Fibroblast of gingiva (primary cell): Measurements from ENCODE around the gene PML.
A peak's percentile ranks its signal among the peaks of the same experiment; 100 is the strongest.

Experiments
- DNase-seq: peaks from one replicate; pipeline ENCODE4 v3.0.0-alpha.2; 2011; ENCODE audit warnings: low read depth

The PML gene

DNA sequence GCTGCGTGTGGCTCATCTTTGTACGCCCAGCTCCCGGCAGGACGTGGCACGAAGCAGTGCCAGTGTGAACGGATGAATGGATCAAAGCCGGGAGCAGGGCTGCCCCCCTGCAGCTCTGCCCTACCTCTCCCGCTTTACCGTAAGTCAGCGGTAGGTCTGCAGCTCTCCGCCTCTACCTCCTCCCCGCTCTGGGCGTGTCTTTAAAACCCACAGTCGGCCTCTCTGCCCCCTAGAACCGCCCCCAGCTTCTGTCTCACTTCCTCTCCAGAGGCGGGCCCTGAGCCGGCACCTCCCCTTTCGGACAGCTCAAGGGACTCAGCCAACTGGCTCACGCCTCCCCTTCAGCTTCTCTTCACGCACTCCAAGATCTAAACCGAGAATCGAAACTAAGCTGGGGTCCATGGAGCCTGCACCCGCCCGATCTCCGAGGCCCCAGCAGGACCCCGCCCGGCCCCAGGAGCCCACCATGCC lies at the start of gene PML:
TSS of gene PML (plus strand) at position 304 of the 471 bp plus-strand sequence. CDS start at position 401, 97 bp downstream.
- peak; percentile 92 for DNase-seq

DNA sequence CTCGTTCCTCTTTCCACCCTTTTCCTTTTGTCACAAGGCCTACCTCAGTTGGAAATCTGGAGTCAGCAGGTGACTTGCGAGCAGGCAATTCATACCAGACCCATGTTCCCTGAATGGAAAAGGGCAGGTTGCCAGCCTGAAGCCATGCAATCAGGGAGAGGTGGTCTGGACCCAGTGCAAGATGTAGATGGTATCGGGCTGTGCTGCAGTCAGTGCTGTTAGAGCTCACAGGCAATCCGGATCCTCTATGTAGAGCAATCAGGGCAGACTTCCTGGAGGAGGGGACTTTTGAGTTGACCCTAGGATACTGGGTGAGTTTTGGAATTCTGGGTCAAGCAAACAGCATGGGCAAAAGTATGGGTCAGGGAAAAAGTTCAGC lies 49.4 kb upstream of the PML start:
- DNase-seq = no peak

DNA sequence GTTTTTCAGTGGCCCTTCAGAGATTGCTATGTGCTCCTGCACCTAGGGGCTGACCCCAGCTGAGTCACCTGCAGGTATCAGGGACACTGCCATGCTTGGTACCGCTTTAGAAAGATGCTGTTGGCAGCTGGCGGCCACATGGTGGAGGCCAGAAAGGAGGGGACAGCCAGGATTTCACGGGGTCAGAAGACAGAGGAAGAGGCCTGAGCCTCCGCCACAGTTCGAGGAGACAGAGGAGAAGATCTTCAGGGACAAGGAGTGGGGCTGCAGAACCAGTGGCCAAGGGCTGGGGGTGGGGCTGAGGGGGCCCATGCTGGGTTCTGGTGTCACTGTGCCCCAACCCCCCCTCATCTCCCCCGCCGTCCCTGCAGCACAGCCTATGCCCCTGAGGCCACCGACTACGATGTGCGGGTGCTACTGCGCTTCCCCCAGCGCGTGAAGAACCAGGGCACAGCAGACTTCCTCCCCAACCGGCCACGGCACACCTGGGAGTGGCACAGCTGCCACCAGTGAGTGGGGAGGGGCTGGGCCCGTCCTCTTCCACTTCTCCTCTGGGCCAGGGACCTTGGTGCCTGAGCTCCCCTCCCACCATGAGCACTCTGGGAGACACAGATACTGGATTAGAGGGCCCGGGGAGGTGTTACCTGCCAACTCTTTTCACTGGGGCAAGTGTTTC lies 48.3 kb upstream of the PML start:
- no peak for DNase-seq

DNA sequence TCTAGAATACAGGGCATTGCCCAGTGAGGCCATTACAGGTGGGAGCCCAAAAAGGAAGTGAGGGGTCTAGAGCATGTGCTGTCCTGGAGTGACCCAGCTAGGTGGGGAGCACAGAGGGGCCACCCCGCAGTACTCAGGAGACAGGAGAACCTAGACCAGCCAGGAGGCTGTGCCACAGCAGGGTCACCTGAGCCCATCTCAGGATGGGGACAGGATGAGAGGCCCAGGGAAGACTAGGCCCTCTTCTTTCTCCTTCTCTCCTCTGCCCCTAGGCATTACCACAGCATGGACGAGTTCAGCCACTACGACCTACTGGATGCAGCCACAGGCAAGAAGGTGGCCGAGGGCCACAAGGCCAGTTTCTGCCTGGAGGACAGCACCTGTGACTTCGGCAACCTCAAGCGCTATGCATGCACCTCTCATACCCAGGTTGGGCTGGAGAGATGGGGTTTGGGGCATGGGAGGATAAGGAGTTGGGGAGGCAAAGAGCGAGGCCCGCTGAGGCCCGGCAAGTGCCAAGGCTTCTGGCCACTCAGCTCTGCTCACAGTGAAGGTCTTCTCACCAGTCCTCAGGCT lies 47.6 kb upstream of the PML start:
- DNase-seq = no peak

DNA sequence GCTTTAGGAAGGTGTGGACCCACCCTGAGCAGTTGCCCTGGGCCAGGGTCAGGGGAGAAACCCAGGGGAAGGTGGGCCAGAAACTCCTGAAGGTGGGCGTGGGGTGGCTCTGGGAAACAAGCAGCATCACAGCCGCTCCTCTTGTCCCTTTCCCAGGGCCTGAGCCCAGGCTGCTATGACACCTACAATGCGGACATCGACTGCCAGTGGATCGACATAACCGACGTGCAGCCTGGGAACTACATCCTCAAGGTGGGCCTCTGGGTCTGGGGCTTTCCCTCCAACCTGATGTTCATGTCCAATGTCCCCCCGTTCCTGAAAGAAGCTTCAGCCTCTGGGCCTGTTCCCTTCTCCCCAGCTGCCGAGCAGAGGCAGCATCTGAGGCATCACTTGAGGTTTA lies 46.9 kb upstream of the PML start:
- DNase-seq = no peak

- no peak for DNase-seq
These were observed 46.1 kb upstream of the PML start for GRCh38 chr15:73948396-73948795.

DNA sequence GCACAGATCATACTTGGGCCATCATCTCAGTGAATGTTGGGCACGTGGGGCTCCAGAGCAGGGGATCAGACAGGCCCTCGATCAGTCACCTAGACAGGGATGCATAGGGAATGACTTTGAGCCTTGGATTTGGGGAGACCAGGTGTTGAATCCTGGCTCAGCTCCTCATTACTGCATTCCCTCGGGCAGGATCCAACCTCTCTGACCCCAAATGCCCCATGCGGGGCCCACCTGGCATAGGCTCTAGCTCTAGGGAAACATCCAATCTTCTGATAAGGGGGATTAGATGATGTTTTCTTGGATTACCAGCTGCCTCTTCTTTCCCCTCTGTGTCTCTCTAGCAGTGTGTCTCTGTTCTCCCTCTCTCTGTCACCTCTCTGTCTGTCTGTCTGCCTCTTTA lies 45.5 kb upstream of the PML start:
- no peak for DNase-seq

DNA sequence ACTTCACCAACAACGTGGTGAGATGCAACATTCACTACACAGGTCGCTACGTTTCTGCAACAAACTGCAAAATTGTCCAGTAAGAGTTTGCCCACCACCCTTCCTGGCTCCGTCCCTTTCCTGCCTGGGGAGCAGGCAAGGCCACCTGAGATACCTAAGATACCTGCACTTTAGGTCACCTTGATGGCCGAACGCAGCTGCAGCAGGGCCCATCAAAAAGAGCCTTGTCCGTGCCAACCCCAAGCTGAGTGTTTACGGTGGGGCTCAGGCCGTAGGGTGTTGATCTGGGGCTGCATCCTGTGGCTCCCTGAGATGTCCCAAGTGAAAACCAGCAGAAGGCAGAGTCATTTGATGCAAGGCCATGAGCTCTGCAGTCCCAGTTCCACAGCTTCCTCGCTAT lies 45.0 kb upstream of the PML start:
- DNase-seq = no peak

- no peak for DNase-seq
These were observed 44.1 kb upstream of the PML start for GRCh38 chr15:73950479-73950830.

- DNase-seq = peak; percentile 99
These were observed 43.5 kb upstream of the PML start for GRCh38 chr15:73950831-73951561.

DNA sequence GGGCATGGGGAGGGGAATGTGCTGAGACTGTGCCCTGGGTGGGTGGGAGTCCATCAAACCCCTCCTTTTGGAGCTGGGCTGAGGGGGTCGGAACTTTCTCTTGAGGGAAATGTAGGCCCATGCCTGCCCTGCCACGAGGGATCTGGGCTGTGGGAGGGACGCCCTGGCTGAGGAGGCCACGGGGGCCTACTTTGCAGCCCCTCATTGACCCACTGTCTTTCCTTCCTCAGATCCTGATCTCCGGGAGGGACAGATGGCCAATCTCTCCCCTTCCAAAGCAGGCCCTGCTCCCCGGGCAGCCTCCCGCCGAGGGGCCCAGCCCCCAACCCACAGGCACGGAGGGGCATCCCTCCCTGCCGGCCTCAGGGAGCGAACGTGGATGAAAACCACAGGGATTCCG lies 42.9 kb upstream of the PML start:
- DNase-seq = no peak

DNA sequence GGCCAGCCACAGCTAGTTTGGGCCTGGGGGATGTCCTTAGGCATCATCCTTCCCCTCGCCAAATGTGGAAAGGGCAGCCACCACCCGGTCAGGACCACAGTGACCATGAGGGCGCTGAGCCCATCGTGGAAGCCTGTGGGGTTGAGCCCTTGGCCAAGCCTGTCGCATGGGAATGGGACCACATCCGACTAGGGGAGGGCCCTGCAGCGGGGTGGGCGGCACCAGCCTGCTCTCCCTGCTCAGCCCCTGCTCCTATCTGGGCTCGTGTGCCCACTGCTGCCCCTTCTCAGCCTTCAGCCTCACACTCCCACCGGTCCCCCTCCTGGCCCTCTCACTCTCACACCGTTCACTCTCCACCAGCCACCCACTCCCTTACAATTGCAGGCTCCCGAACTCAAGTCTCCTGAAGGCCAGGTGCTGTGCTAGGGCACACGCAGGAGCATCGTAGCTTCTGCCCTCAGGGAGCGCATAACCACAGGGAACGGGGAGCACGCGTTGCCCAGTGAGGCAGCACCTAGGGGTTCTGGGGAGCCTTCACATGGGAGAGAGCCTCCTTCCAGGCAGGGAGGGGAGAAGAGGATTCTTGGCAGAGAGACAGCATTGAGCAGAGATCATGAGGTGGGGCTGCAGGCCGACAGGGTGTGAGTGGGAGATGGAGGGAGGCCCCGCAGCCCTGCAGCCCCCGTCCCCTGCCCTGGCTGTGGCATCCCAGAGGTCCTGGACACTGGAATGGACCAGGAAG lies 42.2 kb upstream of the PML start:
- DNase-seq = no peak

- no peak for DNase-seq
These were observed 41.4 kb upstream of the PML start for GRCh38 chr15:73952913-73953750.

- DNase-seq = no peak
These were observed 40.0 kb upstream of the PML start for GRCh38 chr15:73954188-73955145.

- DNase-seq = no peak
These were observed 39.2 kb upstream of the PML start for GRCh38 chr15:73955326-73955725.

DNA sequence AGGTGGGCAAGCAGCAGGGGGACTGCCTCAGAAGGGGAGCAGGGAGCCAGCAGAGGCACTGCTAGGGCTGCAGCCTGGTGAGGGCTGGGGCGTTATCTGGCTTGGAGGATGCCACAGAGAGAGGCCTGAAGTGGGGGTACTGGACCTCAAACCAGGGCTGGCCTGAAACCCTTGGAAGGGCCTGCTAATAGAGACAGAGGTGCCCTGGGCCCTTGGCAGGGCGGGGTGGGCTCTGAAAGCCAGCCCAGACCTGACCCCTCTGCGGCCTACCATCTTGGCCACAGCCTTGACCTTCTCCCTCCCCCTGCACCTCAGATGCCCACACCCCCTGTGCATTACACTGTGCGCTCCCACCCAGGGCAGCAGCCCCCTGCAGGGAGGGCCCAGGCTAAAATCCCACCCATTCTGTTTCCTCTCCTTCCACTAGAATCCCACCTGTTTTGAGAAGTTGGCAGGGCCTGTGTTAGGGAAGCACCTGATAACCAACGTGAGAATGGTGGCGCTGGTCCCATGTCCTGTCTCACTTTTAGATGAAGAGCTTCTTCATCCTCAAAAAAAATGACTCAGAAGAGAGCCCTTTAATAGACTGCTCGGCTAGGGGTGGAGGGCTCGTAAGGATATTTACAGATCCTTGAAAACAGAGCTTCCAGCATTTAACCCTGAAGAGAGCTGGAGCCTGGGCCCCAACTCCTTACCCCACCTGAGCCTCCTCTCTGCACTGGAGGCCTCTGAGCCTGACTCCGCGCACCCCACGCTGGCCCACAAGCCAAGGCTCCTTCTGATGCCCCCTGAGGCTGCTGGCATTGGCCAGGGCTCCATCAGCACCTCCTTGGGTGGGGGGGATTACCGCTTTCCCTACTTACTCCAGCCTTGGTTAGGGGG lies 38.4 kb upstream of the PML start:
- no peak for DNase-seq

GRCh38 chr15:73956743-73957135 lies 37.8 kb upstream of the PML start:
- peak; percentile 75 for DNase-seq

DNA sequence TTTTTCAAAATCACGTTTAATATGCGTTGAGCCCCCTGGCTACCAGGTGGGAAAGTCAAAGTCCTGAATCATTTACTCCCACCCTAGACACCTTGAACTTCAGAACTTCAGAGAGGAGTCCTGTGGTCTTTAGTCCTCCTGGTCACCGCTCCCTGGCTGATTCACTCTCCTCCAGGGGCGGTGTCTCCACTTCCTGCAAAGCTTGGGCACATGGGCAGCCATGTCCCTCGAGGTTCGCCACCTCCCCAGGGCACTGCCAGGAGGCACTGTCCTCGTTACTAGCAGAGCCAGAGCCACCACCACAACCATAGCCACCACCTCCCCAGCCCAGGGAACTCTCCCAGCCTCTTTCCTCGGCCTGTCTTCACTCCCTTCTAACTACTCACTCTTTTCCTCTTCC lies 37.2 kb upstream of the PML start:
- no peak for DNase-seq

- no peak for DNase-seq
These were observed 36.7 kb upstream of the PML start for GRCh38 chr15:73957785-73958184.
